ENCODE results near the gene SVIL. TPM values are rescaled to one million over a fixed set of nuclear protein-coding genes. Genes with fewer than 3 reads are reported as not detected.
"Not testable (repeated sequence)": the region's sequence is repeated elsewhere in the genome, so short reads cannot be mapped to it uniquely, and the experiment has no call there.

SVIL gene
- total RNA-seq, 3 donors from 2014 or later = 25.8 to 69.5 (median 60.6) TPM

DNA sequence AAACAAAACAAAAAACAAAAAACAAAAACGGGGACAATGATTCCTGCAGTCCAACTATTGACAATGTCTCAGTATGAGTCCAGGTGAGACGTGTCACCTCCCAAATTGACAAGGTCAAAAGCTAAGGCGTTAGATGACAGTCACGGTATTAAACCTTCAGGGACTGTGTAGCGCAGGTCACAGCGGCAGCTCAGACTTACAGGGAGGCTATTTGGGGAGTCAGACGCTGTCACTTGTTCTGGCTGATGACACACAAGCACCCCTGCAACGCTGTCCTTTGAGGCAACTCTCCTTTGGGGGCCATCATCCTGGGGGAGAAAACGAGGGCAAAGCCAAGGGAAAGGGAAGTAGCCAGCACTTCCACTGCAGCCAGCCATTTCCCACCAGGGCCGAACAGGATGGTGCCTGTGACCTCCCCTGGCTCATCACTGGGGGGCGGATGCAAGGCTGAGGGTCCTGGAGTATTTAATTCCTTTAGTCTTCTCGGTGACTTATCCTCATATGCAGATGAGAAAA, 55.3 kb downstream of the SVIL start:
- H3K27me3 ChIP-seq = no peaks in the 10 kb centered on the region
- intact Hi-C loops (cut with DNase I; ENCODE audit: low total_unique reads) = no loop called here

GRCh38 chr10:29578457-29578856, 56.3 kb downstream of the SVIL start:
- Histone ChIP-seq H3K27ac (no peak overlapping the region), H3K9me3 (no peaks in the 10 kb centered on the region), H3K4me3 (no peak overlapping the region), H3K27me3 (no peaks in the 10 kb centered on the region), H3K36me3 (no peaks in the 10 kb centered on the region), H3K4me1 (no peaks in the 10 kb centered on the region)
- no peak for DNase-seq (ENCODE audit: low spot score in 2 of 2)
- intact Hi-C loops (cut with DNase I; ENCODE audit: low total_unique reads) = no loop called here
- TF ChIP-seq CTCF (IDR thresholded peaks at IDR 0.05) (no peak), POLR2A (IDR thresholded peaks at IDR 0.05) (no peak), POLR2AphosphoS5 (IDR thresholded peaks at IDR 0.05) (no peak)

More for the DNA sequence above, 55.3 kb downstream of the SVIL start:
- no peak for TF ChIP-seq POLR2AphosphoS5 (IDR thresholded peaks at IDR 0.05)
- no peak for TF ChIP-seq CTCF (IDR thresholded peaks at IDR 0.05)
- no peak for TF ChIP-seq POLR2A (IDR thresholded peaks at IDR 0.05)
- H3K9me3 ChIP-seq = no peaks in the 10 kb centered on the region
- no peak for DNase-seq (ENCODE audit: low spot score in 2 of 2)
- no peaks in the 10 kb centered on the region for H3K4me1 ChIP-seq
- H3K36me3 ChIP-seq = no peaks in the 10 kb centered on the region
- no peak overlapping the region for H3K4me3 ChIP-seq
- H3K27ac ChIP-seq = no peak overlapping the region

DNA sequence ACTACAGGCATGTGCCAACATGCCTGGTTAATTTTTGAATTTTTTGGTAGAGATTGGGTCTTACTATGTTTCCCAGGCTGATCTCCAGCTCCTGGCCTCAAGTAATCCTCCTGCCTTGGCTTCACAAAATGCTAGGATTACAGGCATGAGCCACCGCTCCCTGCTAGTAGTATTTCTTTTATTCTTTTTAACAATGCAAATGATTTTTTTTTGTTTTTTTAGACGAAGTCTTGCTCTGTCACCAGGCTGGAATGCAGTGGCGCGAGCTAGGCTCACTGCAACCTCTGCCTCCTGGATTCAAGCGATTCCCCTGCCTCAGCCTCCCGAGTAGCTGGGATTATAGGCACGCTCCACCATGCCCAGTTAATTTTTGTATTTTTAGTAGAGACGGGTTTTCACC, 58.1 kb downstream of the SVIL start:
- Histone ChIP-seq H3K27me3 (no peaks in the 10 kb centered on the region), H3K27ac (no peak overlapping the region), H3K36me3 (no peaks in the 10 kb centered on the region), H3K4me3 (no peak overlapping the region), H3K4me1 (no peaks in the 10 kb centered on the region), H3K9me3 (no peaks in the 10 kb centered on the region)
- no peak for DNase-seq (ENCODE audit: low spot score in 2 of 2)
- intact Hi-C loops (cut with DNase I; ENCODE audit: low total_unique reads) = no loop called here
- TF ChIP-seq CTCF (IDR thresholded peaks at IDR 0.05) (no peak), POLR2A (IDR thresholded peaks at IDR 0.05) (no peak), POLR2AphosphoS5 (IDR thresholded peaks at IDR 0.05) (no peak)

DNA sequence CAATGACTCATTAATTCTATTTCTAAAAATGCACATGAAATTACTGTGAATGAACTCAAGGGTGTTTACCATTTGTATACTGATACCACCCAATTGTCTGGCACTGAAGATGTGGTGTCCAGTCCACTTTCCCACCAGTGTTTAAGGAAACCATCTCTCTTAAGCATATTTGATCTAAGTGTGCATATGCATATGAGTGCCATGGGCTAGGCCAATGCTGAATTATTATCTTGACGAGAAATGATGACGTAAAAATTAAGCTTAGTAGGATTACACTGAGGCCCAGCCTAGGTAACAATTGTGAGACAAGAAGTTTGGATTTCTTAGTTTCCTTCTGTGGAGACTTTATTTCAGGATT, 59.7 kb downstream of the SVIL start:
- no peaks in the 10 kb centered on the region for H3K9me3 ChIP-seq
- no peak for TF ChIP-seq POLR2AphosphoS5 (IDR thresholded peaks at IDR 0.05)
- TF ChIP-seq POLR2A (IDR thresholded peaks at IDR 0.05) = no peak
- no peak for TF ChIP-seq CTCF (IDR thresholded peaks at IDR 0.05)
- no peak overlapping the region for H3K27ac ChIP-seq
- intact Hi-C loops (cut with DNase I; ENCODE audit: low total_unique reads) = no loop called here
- no peaks in the 10 kb centered on the region for H3K36me3 ChIP-seq
- no peaks in the 10 kb centered on the region for H3K27me3 ChIP-seq
- H3K4me1 ChIP-seq = no peaks in the 10 kb centered on the region
- DNase-seq (ENCODE audit: low spot score in 2 of 2) = no peak
- H3K4me3 ChIP-seq = no peak overlapping the region

DNA sequence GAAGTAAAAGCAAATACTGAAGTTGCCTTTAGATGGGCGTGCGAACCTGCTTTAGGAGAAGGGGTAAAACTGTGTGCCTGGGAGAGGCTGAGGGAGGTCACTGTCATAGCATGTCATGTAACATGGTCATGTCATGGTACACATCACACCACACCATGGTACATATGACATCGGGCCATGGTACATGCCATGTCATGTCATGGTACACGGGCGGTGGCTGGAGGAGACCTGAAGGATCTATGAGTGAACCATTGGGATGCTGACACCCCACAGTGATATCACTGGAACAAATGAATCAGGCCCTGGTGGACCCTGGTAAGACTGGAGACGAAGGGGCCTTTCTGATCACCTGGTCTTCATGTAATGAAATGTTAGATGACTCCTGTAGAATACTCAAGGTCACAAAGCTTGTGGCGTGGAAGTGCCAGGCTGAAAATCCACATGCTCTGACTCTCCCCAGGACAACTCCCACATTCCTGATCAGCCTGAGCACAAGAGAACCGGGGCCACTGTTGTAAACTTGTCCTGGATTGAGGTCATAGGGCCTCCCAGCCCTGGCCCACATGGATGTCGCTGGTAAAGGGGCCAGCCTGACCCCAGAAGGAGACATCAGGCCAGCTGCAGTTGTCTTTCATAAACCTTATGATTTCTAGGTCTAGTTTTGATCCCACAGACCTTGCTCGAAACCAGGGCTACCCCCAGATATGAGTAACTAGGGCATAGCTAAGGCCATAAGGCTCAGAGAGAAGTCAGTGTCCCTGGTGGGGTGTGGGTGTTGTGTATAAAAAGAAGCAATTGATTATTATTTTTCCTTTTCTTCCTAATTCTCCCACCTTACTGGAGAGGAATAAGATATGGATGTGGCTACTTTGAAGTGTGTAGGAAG, 60.3 kb downstream of the SVIL start:
- DNase-seq (ENCODE audit: low spot score in 2 of 2); H3K27ac ChIP-seq; H3K4me3 ChIP-seq; H3K36me3 ChIP-seq; H3K27me3 ChIP-seq; H3K9me3 ChIP-seq; H3K4me1 ChIP-seq; intact Hi-C loops (cut with DNase I; ENCODE audit: low total_unique reads): not testable (repeated sequence)

GRCh38 chr10:29570248-29570647, 64.5 kb downstream of the SVIL start:
- H3K9me3 ChIP-seq; DNase-seq (ENCODE audit: low spot score in 2 of 2); intact Hi-C loops (cut with DNase I; ENCODE audit: low total_unique reads); H3K4me1 ChIP-seq; H3K27me3 ChIP-seq; H3K27ac ChIP-seq; H3K36me3 ChIP-seq; H3K4me3 ChIP-seq: not testable (repeated sequence)
